Liver (tissue), 9 donors: ENCODE measurements around the gene BICDL2. TPM values are rescaled to one million over a fixed set of nuclear protein-coding genes. Genes with fewer than 3 reads are reported as not detected.

Experiments used
- DNase-seq: peaks from one replicate; pipeline ENCODE4 v3.0.0-alpha.2; 2017; ENCODE audit warnings: low spot score
- H3K27ac ChIP-seq, 2 donors: one replicate each; pipeline ENCODE4 v1.7.0; 2013; ENCODE audit warnings: inconsistent platforms in 2 of 2, low read length in 2 of 2, control low read depth in 1 of 2, low read depth in 1 of 2, mild to moderate bottlenecking in 1 of 2
- H3K27me3 ChIP-seq, 4 donors: one replicate each; pipeline versions ENCODE4 v1.6.1 to v1.7.0; 2013; ENCODE audit warnings: low read length in 3 of 4, inconsistent platforms in 1 of 4, mild to moderate bottlenecking in 1 of 4, moderate library complexity in 1 of 4; ENCODE audit not compliant: control insufficient read depth in 4 of 4, insufficient read depth in 4 of 4
- H3K36me3 ChIP-seq, 4 donors: one replicate each; pipeline versions ENCODE4 v1.6.1 to v1.7.0; 2013; ENCODE audit warnings: low read length in 3 of 4, mild to moderate bottlenecking in 3 of 4, low read depth in 1 of 4, moderate library complexity in 1 of 4; ENCODE audit not compliant: control insufficient read depth in 4 of 4, insufficient read depth in 3 of 4
- H3K4me1 ChIP-seq, 4 donors: one replicate each; pipeline versions ENCODE4 v1.6.1 to v1.7.0; 2013; ENCODE audit warnings: low read length in 3 of 4, mild to moderate bottlenecking in 3 of 4, moderate library complexity in 1 of 4; ENCODE audit not compliant: control insufficient read depth in 4 of 4, insufficient read depth in 4 of 4
- H3K4me3 ChIP-seq, 3 donors: one replicate each; pipeline versions ENCODE4 v1.6.1 to v1.7.0; 2013; ENCODE audit warnings: low read length in 3 of 3, control low read depth in 1 of 3, low read depth in 1 of 3, mild to moderate bottlenecking in 1 of 3
- H3K9ac ChIP-seq, 2 donors: one replicate each; pipeline ENCODE4 v1.7.0; 2013; ENCODE audit warnings: low read length in 2 of 2, mild to moderate bottlenecking in 2 of 2, moderate library complexity in 2 of 2, control low read depth in 1 of 2, low read depth in 1 of 2
- H3K9me3 ChIP-seq, 4 donors: one replicate each; pipeline versions ENCODE4 v1.6.1 to v1.7.0; 2013; ENCODE audit warnings: low read length in 3 of 4; ENCODE audit not compliant: control insufficient read depth in 4 of 4
- ATF3 ChIP-seq: IDR thresholded peaks from 2 replicates; pipeline ENCODE4 v1.6.1; 2016; ENCODE audit warnings: antibody characterized with exemption
- EGR1 ChIP-seq, 2 donors: IDR thresholded peaks; 2 replicates each; pipeline ENCODE4 v1.6.1; 2016 to 2018; ENCODE audit warnings: antibody characterized with exemption in 2 of 2, low read depth in 2 of 2
- FOXA1 ChIP-seq: IDR thresholded peaks from 2 replicates; pipeline ENCODE4 v1.6.1; 2016; ENCODE audit warnings: antibody characterized with exemption
- FOXA2 ChIP-seq: IDR thresholded peaks from 2 replicates; pipeline ENCODE4 v1.6.1; 2016; ENCODE audit warnings: antibody characterized with exemption
- GABPA ChIP-seq, 2 donors: IDR thresholded peaks in 1 of 2; conservative IDR thresholded peaks in 1 of 2; 2 replicates each; pipeline ENCODE4 v1.6.1; 2016; ENCODE audit warnings: antibody characterized with exemption in 2 of 2, mild to moderate bottlenecking in 1 of 2, moderate library complexity in 1 of 2
- JUND ChIP-seq, 2 donors: IDR thresholded peaks; 2 replicates each; pipeline ENCODE4 v1.6.1; 2016; ENCODE audit warnings: antibody characterized with exemption in 2 of 2
- MAX ChIP-seq: IDR thresholded peaks from 2 replicates; pipeline ENCODE4 v1.6.1; 2016; ENCODE audit warnings: antibody characterized with exemption
- RAD21 ChIP-seq, 2 donors: IDR thresholded peaks; 2 replicates each; pipeline ENCODE4 v1.6.1; 2016; ENCODE audit warnings: antibody characterized with exemption in 2 of 2, mild to moderate bottlenecking in 2 of 2
- REST ChIP-seq: IDR thresholded peaks from 2 replicates; pipeline ENCODE4 v1.6.1; 2016; ENCODE audit warnings: antibody characterized with exemption, mild to moderate bottlenecking
- SP1 ChIP-seq: IDR thresholded peaks from 2 replicates; pipeline ENCODE4 v1.6.1; 2018; ENCODE audit warnings: antibody characterized with exemption, mild to moderate bottlenecking
- ZBTB33 ChIP-seq: IDR thresholded peaks from 2 replicates; pipeline ENCODE4 v1.6.1; 2016; ENCODE audit warnings: antibody characterized with exemption
- WGBS: extraction: QIAGEN DNeasy Blood & Tissue Kit; methylation state at CpG from one replicate; pipeline ENCODE4 v1.1.7; 2013; 5-methylcytosine and 5-hydroxymethylcytosine counted together
- polyA plus RNA-seq, 2 donors: library from polyadenylated mRNA; stranded (reverse) in 1 of 2; unstranded in 1 of 2; fragments of 200-250 nt in 1 of 2; fragments of >200 nt in 1 of 2; fragmentation: Nextera tagmentation in 1 of 2; extraction: Ambion mirVana in 1 of 2; gene quantifications; one replicate each; pipeline versions ENCODE4 v1.2.1 to v1.2.3, GENCODE V29; 2013 to 2015
- total RNA-seq, 2 donors: library from RNA; depleted of rRNA; stranded (reverse); fragments of >200 nt; gene quantifications; one replicate each; pipeline ENCODE4 v1.2.3, GENCODE V29; 2014
- donor health status: healthy.
- donor health status: healthy.
- donor health status: healthy.
- donor health status: healthy.
- donor health status: healthy.

BICDL2 gene
- total and polyA plus RNA-seq, 4 donors, result 0.15 to 0.59 (median 0.33) TPM; not detected in 1

- peak; percentile 9 for TF ChIP-seq SP1
- no peak for TF ChIP-seq MAX
- peak in 1 of 2 donors; percentile 81 for TF ChIP-seq EGR1 (IDR thresholded peaks at IDR 0.05; ENCODE audit: low read depth in 2 of 2)
- Histone ChIP-seq H3K27ac (peak within 1 kb of the TSS; percentile 92 to 95), H3K9ac (peak within 1 kb of the TSS; percentile 63 to 66), H3K4me1 (peaks cover 12 to 34% (median 26%) of the 10 kb centered on the region in 4 donors), H3K27me3 (no peaks in the 10 kb centered on the region), H3K36me3 (no peaks in the 10 kb centered on the region), H3K4me3 (peak within 1 kb of the TSS; percentile 68 to 78 (median 74)), H3K9me3 (no peaks in the 10 kb centered on the region)
- DNase-seq, result peak; percentile 86
- under 1% methylated on average over 49 of the region's 49 CpGs for WGBS
These were observed 16.5 kb downstream of the BICDL2 start, which contains the start of gene TNFRSF12A for GRCh38 chr16:3020247-3020603. Gene TNFRSF12A (plus strand): TSS chr16:3020368. CDS start chr16:3020398, 30 bp downstream.

GRCh38 chr16:3019594-3020246 lies 17.0 kb downstream of the BICDL2 start:
- peak overlapping the region in 1 of 2 donors; percentile 27 for H3K27ac ChIP-seq
- TF ChIP-seq FOXA2 (no peak), ATF3 (no peak), ZBTB33 (no peak), GABPA (IDR thresholded peaks at IDR 0.05 in 1 of 2, conservative IDR thresholded peaks at IDR 0.05 in 1 of 2) (no peak), SP1 (no peak), JUND (IDR thresholded peaks at IDR 0.05) (no peak), EGR1 (IDR thresholded peaks at IDR 0.05; ENCODE audit: low read depth in 2 of 2) (no peak), RAD21 (IDR thresholded peaks at IDR 0.05) (no peak), REST (no peak), FOXA1 (no peak)
- H3K36me3 ChIP-seq, result no peaks in the 10 kb centered on the region
- H3K4me3 ChIP-seq, result peak overlapping the region in 2 of 3 donors; percentile 54 to 68
- H3K27me3 ChIP-seq, result no peaks in the 10 kb centered on the region
- no peak for DNase-seq
- WGBS, result 31% methylated on average over 40 of the region's 40 CpGs
- no peak overlapping the region for H3K9ac ChIP-seq
- H3K4me1 ChIP-seq, result peaks cover 12 to 34% (median 26%) of the 10 kb centered on the region in 4 donors
- H3K9me3 ChIP-seq, result no peaks in the 10 kb centered on the region
